Measurements from ENCODE around the gene PGLYRP2. TPM values are rescaled to one million over a fixed set of nuclear protein-coding genes. Genes with fewer than 3 reads are reported as not detected.

Gene PGLYRP2
- total and polyA plus RNA-seq, 9 of the 15 experiments (the other 6 are each of a cell fraction or from before 2014, with no cell fraction given), result not detected

DNA sequence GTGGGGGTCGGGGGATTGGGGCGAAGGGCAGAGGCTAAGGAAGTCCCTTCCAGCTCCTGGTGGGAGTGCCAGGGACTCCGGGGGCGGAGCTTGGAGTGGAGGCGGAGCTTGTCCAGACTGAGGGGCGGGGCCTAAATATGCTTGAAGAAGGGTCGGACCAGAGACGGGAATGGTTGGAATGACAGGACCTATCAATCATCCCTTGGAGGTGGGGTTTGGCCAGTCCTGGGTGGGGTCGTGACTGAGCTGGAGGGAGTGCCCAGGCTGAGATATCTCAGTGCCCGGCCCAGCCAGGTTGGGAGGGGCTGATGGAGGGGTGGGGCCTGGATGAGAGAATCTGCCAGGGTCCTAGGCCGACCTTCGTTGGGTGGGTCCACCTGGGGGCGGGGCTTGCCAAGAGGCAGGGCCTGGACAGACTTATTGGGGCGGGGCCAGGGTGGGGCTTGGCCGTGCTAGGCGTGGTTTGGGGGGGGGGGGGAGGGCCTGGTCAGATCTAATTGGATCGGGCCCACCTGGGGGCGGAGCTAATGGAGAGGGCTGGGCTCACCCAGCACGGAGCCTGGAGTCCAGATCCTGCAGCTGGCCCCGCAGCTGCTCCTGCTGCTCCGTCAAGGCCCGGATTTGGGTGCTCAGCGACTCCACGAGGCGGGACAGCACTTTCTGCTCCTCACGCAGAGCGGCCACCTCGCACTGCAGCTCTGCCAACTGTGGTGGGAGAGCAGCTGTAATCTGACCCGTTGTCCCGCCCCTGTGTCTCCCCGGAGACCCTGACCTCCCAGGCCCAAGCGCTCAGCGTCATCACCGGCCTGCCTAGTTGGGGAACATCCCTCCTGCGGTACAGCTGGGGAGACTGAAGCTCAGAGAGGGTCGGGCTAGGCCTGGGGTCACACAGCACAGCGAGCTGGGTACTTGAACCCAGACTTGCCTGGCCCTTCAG lies 26.9 kb downstream of the PGLYRP2 start (continued):
- TF ChIP-seq PCBP2 (IDR thresholded peaks at IDR 0.05; ENCODE audit: low read depth, low read length, poor library complexity, severe bottlenecking) (no peak), KDM1A (IDR thresholded peaks at IDR 0.05) (peak; percentile 62 to 76), CC2D1A (IDR thresholded peaks at IDR 0.05) (no peak), CHD4 (IDR thresholded peaks at IDR 0.05; ENCODE audit: insufficient read depth, insufficient replicate concordance, low read depth, low read length, poor library complexity, severe bottlenecking) (no peak), CCNT2 (IDR thresholded peaks at IDR 0.05; ENCODE audit: borderline replicate concordance, extremely low read depth, insufficient read length, low read depth, low read length) (peak; percentile 25), ZNF311 (CRISPR knock-in tag; IDR thresholded peaks at IDR 0.05) (no peak), HLTF (IDR thresholded peaks at IDR 0.05) (no peak), NFATC3 (IDR thresholded peaks at IDR 0.05) (no peak), SMARCE1 (IDR thresholded peaks at IDR 0.05) (no peak), SETDB1 (IDR thresholded peaks at IDR 0.05; ENCODE audit: low read length) (no peak), ZNF764 (CRISPR knock-in tag; IDR thresholded peaks at IDR 0.05; ENCODE audit: low read depth) (no peak), TAL1 (IDR thresholded peaks at IDR 0.05) (no peak), RUNX1 (IDR thresholded peaks at IDR 0.05; ENCODE audit: low read depth) (no peak)
- TF ChIP-seq, protein P1, sequence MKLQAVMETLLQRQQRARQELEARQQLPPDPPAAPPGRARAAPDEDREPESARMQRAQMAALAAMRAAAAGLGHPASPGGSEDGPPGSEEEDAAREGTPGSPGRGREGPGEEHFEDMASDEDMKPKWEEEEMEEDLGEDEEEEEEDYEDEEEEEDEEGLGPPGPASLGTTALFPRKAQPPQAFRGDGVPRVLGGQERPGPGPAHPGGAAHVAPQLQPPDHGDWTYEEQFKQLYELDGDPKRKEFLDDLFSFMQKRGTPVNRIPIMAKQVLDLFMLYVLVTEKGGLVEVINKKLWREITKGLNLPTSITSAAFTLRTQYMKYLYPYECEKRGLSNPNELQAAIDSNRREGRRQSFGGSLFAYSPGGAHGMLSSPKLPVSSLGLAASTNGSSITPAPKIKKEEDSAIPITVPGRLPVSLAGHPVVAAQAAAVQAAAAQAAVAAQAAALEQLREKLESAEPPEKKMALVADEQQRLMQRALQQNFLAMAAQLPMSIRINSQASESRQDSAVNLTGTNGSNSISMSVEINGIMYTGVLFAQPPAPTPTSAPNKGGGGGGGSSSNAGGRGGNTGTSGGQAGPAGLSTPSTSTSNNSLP (IDR thresholded peaks at IDR 0.05; ENCODE audit: borderline replicate concordance, low read depth, low read length), result no peak
- TF ChIP-seq, protein P2, sequence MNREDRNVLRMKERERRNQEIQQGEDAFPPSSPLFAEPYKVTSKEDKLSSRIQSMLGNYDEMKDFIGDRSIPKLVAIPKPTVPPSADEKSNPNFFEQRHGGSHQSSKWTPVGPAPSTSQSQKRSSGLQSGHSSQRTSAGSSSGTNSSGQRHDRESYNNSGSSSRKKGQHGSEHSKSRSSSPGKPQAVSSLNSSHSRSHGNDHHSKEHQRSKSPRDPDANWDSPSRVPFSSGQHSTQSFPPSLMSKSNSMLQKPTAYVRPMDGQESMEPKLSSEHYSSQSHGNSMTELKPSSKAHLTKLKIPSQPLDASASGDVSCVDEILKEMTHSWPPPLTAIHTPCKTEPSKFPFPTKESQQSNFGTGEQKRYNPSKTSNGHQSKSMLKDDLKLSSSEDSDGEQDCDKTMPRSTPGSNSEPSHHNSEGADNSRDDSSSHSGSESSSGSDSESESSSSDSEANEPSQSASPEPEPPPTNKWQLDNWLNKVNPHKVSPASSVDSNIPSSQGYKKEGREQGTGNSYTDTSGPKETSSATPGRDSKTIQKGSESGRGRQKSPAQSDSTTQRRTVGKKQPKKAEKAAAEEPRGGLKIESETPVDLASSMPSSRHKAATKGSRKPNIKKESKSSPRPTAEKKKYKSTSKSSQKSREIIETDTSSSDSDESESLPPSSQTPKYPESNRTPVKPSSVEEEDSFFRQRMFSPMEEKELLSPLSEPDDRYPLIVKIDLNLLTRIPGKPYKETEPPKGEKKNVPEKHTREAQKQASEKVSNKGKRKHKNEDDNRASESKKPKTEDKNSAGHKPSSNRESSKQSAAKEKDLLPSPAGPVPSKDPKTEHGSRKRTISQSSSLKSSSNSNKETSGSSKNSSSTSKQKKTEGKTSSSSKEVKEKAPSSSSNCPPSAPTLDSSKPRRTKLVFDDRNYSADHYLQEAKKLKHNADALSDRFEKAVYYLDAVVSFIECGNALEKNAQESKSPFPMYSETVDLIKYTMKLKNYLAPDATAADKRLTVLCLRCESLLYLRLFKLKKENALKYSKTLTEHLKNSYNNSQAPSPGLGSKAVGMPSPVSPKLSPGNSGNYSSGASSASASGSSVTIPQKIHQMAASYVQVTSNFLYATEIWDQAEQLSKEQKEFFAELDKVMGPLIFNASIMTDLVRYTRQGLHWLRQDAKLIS (CRISPR knock-in tag; IDR thresholded peaks at IDR 0.05), result no peak
- TF ChIP-seq, protein P3, sequence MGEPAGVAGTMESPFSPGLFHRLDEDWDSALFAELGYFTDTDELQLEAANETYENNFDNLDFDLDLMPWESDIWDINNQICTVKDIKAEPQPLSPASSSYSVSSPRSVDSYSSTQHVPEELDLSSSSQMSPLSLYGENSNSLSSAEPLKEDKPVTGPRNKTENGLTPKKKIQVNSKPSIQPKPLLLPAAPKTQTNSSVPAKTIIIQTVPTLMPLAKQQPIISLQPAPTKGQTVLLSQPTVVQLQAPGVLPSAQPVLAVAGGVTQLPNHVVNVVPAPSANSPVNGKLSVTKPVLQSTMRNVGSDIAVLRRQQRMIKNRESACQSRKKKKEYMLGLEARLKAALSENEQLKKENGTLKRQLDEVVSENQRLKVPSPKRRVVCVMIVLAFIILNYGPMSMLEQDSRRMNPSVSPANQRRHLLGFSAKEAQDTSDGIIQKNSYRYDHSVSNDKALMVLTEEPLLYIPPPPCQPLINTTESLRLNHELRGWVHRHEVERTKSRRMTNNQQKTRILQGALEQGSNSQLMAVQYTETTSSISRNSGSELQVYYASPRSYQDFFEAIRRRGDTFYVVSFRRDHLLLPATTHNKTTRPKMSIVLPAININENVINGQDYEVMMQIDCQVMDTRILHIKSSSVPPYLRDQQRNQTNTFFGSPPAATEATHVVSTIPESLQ (CRISPR knock-in tag; IDR thresholded peaks at IDR 0.05), result no peak
- TF ChIP-seq, protein P4, sequence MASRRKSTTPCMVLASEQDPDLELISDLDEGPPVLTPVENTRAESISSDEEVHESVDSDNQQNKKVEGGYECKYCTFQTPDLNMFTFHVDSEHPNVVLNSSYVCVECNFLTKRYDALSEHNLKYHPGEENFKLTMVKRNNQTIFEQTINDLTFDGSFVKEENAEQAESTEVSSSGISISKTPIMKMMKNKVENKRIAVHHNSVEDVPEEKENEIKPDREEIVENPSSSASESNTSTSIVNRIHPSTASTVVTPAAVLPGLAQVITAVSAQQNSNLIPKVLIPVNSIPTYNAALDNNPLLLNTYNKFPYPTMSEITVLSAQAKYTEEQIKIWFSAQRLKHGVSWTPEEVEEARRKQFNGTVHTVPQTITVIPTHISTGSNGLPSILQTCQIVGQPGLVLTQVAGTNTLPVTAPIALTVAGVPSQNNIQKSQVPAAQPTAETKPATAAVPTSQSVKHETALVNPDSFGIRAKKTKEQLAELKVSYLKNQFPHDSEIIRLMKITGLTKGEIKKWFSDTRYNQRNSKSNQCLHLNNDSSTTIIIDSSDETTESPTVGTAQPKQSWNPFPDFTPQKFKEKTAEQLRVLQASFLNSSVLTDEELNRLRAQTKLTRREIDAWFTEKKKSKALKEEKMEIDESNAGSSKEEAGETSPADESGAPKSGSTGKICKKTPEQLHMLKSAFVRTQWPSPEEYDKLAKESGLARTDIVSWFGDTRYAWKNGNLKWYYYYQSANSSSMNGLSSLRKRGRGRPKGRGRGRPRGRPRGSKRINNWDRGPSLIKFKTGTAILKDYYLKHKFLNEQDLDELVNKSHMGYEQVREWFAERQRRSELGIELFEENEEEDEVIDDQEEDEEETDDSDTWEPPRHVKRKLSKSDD (conservative IDR thresholded peaks at IDR 0.05; ENCODE audit: low read length), result no peak
